ENCODE results near the gene RTF1. TPM values are rescaled to one million over a fixed set of nuclear protein-coding genes. Genes with fewer than 3 reads are reported as not detected.
"Not testable (repeated sequence)": the region's sequence is repeated elsewhere in the genome, so short reads cannot be mapped to it uniquely, and the experiment has no call there.

Gene RTF1
- total RNA-seq, 1 donor from 2014 or later, result 16.4 TPM

DNA sequence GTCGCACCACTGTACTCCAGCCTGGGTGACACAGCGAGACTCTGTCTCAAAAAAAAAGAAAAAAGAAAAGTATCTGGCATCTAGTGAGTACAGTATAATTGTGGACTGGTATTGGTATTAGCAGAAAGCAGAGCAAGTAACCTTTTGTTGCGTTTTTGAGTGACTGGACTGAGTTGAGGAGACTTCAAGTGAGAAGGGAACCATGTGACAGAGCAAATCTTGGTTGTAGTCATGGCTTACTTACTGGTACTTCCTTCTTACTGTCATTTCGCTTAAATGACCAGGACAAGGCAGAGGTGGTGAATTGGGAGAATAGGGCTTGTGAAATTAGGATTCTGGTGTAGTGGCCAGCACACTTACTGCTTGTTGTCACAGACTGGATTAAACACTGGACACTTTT is 20.6 kb downstream of the RTF1 start:
- DNase-seq (ENCODE audit: low spot score), result no peak

- no peak for DNase-seq (ENCODE audit: low spot score)
Measured at GRCh38 chr15:41438206-41438605, 21.3 kb downstream of the RTF1 start.

- not testable (repeated sequence) for DNase-seq (ENCODE audit: low spot score)
Measured at GRCh38 chr15:41438745-41439144, 21.9 kb downstream of the RTF1 start.

GRCh38 chr15:41443275-41443674 is 26.4 kb downstream of the RTF1 start:
- no peak for DNase-seq (ENCODE audit: low spot score)

- DNase-seq (ENCODE audit: low spot score), result no peak
Measured at GRCh38 chr15:41445399-41445798, 28.5 kb downstream of the RTF1 start.

GRCh38 chr15:41462084-41462795 is 45.3 kb downstream of the RTF1 start:
- DNase-seq (ENCODE audit: low spot score), result no peak

DNA sequence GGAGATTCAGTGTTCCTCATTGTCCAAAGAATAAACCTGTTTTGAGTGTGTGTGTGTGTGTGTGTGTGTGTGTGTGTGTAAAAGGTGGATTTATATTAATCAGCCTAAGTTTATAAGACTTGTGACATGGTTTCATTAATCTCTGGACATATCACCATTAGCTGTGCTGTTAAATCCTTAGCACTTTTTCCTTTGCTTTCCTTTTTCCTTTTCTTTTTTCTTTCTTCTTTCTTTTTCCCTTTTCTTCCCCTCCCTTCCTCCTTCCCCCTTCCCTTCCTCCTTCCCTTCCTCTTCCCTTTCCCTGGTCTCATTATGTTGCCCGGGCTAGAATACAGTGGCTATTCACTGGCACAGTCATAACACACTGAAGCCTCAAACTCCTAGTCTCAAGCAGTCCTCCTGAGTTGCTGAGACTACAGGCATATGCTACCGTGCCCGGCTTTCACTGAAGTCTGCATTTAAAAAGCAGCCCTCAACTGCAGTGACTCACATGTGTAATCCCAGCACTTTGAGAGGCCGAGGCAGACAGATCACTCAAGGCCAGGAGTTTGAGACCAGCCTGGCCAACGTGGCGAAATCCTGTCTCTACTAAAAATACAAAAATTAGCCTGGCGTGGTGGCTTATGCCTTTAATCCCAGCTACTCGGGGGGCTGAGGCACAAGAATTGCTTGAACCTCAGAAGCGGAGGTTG is 48.1 kb downstream of the RTF1 start:
- peak; percentile 17 for DNase-seq (ENCODE audit: low spot score)

DNA sequence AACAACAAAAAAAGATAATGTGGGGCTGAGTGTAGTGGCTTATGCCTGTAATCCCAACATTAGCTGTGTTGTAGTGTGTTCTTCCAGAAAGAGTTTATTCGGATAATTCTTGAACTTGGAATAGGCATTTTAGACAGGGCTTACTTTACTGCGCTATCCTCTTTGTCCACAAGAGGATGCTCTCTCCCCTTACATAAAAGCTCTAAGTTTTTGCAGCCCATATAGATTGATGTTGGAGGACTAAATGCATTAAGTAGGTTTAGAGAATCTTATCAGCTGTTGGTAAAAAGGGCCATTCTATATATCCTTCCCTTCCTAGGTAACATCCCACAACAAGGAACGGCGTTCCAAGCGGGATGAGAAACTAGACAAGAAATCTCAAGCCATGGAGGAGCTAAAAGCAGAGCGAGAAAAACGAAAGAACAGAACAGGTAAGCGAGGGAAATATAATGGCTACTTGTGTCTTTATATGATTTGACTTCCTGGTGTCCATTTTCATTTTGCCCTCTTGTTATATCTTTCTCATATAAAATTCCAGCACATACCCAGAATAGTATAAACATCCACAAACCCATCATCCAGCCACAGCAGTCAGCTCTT is 49.0 kb downstream of the RTF1 start:
- DNase-seq (ENCODE audit: low spot score), result peak; percentile 54

DNA sequence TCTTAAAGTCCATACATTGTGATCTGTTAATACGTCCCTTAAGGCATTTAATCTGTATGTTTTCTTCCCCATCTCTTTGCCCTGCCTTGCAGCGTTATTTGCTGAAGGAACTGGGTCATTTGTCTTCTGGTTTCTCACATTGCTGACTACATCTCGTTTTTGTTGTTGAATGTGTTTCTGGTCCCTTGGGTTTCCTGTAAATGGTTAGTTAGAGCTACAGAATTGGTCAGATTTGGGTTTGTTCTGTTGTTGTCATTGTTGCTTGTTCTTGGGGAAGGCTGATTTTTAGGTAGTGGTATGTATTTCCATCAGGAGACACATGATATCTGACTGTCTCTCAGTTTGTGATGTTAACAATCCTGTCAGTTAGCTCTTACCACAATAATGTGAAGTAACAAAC is 49.8 kb downstream of the RTF1 start:
- DNase-seq (ENCODE audit: low spot score), result no peak

- DNase-seq (ENCODE audit: low spot score), result not testable (repeated sequence)
Measured at GRCh38 chr15:41469644-41470043, 52.7 kb downstream of the RTF1 start.

- no peak for DNase-seq (ENCODE audit: low spot score)
Measured at GRCh38 chr15:41473418-41473817, 56.5 kb downstream of the RTF1 start.

DNA sequence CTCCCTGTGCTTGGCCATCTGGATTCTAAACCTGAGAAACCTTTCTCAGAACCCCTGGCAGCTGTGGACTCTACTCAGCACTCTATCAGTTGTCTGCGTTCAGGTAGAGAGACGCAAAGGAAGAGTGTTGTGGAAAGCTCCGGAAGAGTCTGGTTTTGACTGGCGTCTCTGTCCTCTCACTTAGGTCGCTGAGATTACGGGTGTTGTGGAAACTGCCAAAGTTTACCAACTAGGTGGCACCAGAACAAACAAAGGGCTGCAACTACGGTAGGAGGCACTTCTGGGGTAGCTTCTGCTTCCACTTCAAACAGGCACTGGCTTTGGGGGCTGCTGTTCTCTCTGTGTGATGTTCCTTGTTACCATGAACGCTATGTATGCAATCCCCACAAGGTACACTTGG is 57.5 kb downstream of the RTF1 start:
- DNase-seq (ENCODE audit: low spot score), result no peak

- no peak for DNase-seq (ENCODE audit: low spot score)
Measured at GRCh38 chr15:41474941-41475340, 58.0 kb downstream of the RTF1 start.

GRCh38 chr15:41476416-41477048 is 59.6 kb downstream of the RTF1 start:
- DNase-seq (ENCODE audit: low spot score), result no peak

DNA sequence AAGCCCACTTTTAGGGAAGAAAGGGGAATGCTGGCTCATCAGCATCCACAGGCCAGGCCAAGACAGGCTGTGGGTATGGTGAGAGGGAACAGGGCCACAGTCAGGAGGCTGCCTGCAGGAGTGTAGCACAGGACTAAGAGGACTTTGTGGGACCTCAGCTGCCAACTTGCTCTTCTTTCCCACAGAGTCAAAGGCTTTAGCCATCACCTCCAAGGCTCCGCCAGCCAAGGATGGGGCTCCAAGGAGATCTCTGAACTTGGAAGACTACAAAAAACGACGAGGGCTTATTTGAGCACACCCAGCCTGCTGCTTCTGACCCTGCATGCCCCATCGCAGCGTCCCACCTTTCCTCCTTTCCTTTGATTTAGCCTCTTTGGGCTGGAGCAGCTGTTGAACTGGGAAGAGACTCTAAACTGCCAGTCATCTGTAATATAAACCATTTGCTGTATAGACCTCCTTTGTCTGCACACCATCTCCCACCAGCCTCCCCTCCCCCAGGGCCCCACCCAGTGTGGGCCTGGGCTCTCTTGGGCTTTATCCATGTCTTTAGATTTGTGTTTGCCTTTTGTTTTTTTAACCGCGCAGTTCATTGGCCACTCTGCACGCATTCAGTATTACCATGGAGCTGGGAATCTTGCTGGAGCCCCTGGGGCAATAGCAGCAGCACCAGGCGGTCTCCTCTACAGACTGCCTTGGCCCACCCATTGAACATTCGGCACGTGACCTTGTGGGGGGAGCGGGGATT is 63.7 kb downstream of the RTF1 start:
- no peak for DNase-seq (ENCODE audit: low spot score)

- DNase-seq (ENCODE audit: low spot score), result no peak
Measured at GRCh38 chr15:41482110-41482877, 65.4 kb downstream of the RTF1 start.

DNA sequence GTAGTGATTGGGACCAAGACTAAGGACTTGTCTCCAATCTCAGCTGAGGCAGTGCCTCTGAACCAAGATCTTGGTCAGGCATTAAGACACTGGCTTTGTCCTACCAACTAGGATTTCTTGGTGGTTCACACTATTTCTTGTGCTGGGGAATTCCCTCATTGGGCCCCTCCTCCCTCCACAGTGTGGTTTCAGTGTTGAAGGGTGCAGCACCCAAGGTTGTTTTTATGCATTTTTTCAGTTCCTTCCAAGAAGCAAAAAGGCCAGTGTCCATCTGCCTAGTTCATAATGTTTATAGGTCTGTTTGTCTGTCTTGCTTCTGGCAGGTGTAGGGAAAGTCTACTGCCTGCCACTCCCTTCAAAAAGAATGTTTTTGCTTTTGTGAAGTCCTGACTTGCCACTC is 66.2 kb downstream of the RTF1 start:
- no peak for DNase-seq (ENCODE audit: low spot score)

DNA sequence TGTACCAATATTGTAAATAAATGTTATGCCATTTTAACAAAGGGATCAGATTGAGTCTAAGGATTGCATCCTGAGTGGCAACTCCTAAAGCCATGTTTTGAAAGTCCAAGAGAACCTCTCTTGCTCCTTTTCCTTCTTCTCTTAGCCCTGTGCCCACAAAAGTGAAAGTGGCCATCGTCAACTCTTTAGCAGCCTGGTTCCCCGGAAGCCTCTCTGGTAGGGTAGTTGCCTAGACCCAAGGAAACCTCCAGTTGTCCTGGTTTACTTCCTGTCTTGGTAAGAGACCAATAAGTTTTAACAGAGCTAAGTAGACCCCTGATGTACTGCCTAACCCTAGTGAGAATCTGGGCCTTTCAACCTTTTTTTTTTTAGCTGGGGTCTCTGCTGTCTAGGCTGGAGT is 66.6 kb downstream of the RTF1 start:
- no peak for DNase-seq (ENCODE audit: low spot score)

GRCh38 chr15:41484937-41485625 is 68.2 kb downstream of the RTF1 start:
- DNase-seq (ENCODE audit: low spot score), result no peak

DNA sequence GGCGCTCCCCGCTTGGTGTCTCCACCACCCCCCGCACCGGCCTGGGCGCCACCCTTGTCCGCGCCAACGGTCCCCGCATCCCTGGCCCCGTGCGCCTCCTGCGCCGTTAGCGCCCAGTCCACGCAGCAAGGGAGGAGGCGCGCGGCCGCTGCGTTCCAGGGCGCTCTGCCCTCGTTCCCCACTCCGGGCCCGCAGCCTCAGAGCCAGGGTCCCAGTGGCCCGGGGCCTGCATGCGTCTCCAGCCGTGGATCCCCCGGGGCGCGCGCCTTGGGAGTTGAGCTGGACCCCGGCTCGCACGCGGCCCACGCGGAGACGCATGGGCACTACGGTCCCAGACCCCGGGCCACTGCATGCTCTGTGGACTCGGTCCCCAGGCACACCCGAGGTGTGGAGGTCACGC is 69.4 kb downstream of the RTF1 start:
- no peak for DNase-seq (ENCODE audit: low spot score)

Data from umbilical cord (tissue), 2 donors.